Gastroesophageal sphincter (tissue), 3 donors: ENCODE data around the gene BDP1.

Source experiments
- CTCF ChIP-seq, 4 experiments: fragments of 200-600 bp in 2 of 4; fragments of 450-650 bp in 2 of 4; sonication (generic) in 1 of 4; IDR thresholded peaks; one replicate each; pipeline ENCODE4 v1.5.1; 2017 to 2019; ENCODE audit warnings: antibody characterized with exemption in 4 of 4, mild to moderate bottlenecking in 2 of 4, moderate library complexity in 2 of 4
- EP300 ChIP-seq: sonication (generic); formaldehyde crosslinking; IDR thresholded peaks from one replicate; pipeline ENCODE4 v1.6.1; 2017; ENCODE audit warnings: antibody characterized with exemption, mild to moderate bottlenecking
- POLR2A ChIP-seq, 2 donors: fragments of 450-650 bp; IDR thresholded peaks; one replicate each; pipeline ENCODE4 v1.6.1; 2017; ENCODE audit warnings: antibody characterized with exemption in 2 of 2, mild to moderate bottlenecking in 2 of 2, moderate library complexity in 1 of 2

GRCh38 chr5:71573591-71573990, 118.1 kb downstream of the BDP1 start:
- no peak for TF ChIP-seq POLR2A (IDR thresholded peaks at IDR 0.05)
- no peak for TF ChIP-seq EP300
- TF ChIP-seq CTCF (IDR thresholded peaks at IDR 0.05), result no peak
